Mucosa of stomach (tissue), 1 donor: ENCODE measurements around the gene ACOD1.

Experiments
- H3K27me3 ChIP-seq: one replicate; pipeline ENCODE4 v1.7.0; 2013; ENCODE audit warnings: mild to moderate bottlenecking, low read length; ENCODE audit not compliant: control insufficient read depth, insufficient read depth
- H3K36me3 ChIP-seq: one replicate; pipeline ENCODE4 v1.7.0; 2013; ENCODE audit warnings: low read length; ENCODE audit not compliant: control insufficient read depth, insufficient read depth
- H3K4me1 ChIP-seq: one replicate; pipeline ENCODE4 v1.7.0; 2013; ENCODE audit warnings: mild to moderate bottlenecking, low read length; ENCODE audit not compliant: control insufficient read depth, insufficient read depth
- H3K4me3 ChIP-seq: one replicate; pipeline ENCODE4 v1.7.0; 2013; ENCODE audit warnings: low read length
- H3K9ac ChIP-seq: one replicate; pipeline ENCODE4 v1.7.0; 2013; ENCODE audit warnings: mild to moderate bottlenecking, low read length, moderate library complexity
- H3K9me3 ChIP-seq: one replicate; pipeline ENCODE4 v1.7.0; 2013; ENCODE audit warnings: mild to moderate bottlenecking, low read length, moderate library complexity; ENCODE audit not compliant: control insufficient read depth
- donor health status: Pancreatic carcinoma.

ACOD1 gene

GRCh38 chr13:76994281-76994680 lies 46.0 kb downstream of the ACOD1 start:
- Histone ChIP-seq H3K9ac (no peak overlapping the region), H3K27me3 (no peaks in the 10 kb centered on the region), H3K4me3 (no peak overlapping the region), H3K4me1 (peaks cover 11% of the 10 kb centered on the region), H3K36me3 (no peaks in the 10 kb centered on the region), H3K9me3 (no peaks in the 10 kb centered on the region)

DNA sequence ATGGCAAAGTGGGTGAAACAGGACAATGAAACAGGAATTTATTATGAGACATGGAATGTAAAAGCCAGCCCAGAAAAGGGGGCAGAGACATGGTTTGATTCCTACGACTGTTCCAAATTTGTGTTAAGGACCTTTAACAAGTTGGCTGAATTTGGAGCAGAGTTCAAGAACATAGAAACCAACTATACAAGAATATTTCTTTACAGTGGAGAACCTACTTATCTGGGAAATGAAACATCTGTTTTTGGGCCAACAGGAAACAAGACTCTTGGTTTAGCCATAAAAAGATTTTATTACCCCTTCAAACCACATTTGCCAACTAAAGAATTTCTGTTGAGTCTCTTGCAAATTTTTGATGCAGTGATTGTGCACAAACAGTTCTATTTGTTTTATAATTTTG lies 52.2 kb downstream of the ACOD1 start:
- Histone ChIP-seq H3K9me3 (no peaks in the 10 kb centered on the region), H3K9ac (no peak overlapping the region), H3K36me3 (no peaks in the 10 kb centered on the region), H3K4me1 (peaks cover 5% of the 10 kb centered on the region), H3K4me3 (no peak overlapping the region), H3K27me3 (no peaks in the 10 kb centered on the region)

- Histone ChIP-seq H3K9ac (no peak overlapping the region), H3K9me3 (no peaks in the 10 kb centered on the region), H3K27me3 (no peaks in the 10 kb centered on the region), H3K4me1 (peaks cover 5% of the 10 kb centered on the region), H3K36me3 (no peaks in the 10 kb centered on the region), H3K4me3 (no peak overlapping the region)
Measured at GRCh38 chr13:77001540-77001939, 53.2 kb downstream of the ACOD1 start.

DNA sequence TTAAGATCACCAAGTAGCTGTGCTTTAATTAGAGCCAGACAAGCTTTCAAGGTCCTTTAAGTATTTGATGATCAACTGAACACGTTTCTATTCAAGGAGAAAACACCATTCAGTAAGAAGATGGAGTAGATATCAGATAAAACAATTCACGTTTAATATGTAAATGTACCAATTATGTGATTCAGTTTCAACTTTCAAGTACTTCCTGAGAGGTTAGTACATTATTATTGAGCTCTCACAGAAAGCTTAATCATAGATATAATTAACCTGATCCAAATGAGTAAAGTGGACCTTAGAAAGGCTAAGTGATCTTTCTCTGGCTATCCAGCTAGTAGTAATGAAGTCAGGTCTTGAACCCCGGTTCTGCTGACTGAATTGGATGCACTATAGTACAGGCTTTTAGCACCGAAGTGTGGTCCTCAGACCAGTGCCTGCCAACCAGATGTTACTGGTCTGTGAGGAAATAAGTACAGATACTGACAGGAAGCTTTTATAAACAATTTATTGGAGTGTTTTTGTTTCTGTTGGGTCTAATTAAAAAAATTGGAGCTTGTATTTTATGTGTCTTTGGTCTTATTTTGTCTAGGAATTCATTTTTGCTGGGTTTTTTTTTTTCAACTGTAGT lies 53.8 kb downstream of the ACOD1 start:
- H3K36me3 ChIP-seq = no peaks in the 10 kb centered on the region
- H3K4me3 ChIP-seq = no peak overlapping the region
- no peaks in the 10 kb centered on the region for H3K27me3 ChIP-seq
- H3K9me3 ChIP-seq = no peaks in the 10 kb centered on the region
- H3K9ac ChIP-seq = no peak overlapping the region
- H3K4me1 ChIP-seq = peaks cover 5% of the 10 kb centered on the region

DNA sequence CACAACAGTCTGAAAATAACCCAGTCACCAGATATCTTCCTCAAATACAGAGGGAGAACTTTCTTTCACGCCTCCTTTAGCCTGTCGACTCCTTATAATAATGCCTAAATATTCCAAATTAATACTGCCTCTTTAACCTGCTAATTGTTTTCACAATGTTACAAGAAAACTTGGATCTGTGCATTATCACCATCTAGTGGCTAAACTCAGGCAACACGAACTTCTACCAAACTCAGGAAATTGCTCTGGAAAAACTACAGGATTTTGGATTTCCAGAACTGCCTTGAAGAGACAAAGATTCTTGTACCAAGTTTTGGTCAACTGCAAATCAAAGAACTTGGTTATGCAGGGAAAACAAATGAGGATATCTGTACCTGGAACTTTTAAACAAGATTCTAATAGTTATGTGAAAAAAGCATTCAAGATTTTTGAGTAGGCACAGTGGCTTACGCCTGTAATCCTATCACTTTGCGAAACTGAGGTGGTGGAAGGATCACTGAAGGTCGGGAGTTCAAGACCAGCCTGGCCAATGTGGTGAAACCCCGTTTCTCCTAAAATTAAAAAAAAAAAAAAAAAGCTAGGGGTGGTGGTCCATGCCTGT lies 54.4 kb downstream of the ACOD1 start:
- H3K9me3 ChIP-seq = no peaks in the 10 kb centered on the region
- H3K27me3 ChIP-seq = no peaks in the 10 kb centered on the region
- peaks cover 5% of the 10 kb centered on the region for H3K4me1 ChIP-seq
- H3K4me3 ChIP-seq = no peak overlapping the region
- no peaks in the 10 kb centered on the region for H3K36me3 ChIP-seq
- no peak overlapping the region for H3K9ac ChIP-seq
